ENCODE measurements around the gene NUMA1. TPM values are rescaled to one million over a fixed set of nuclear protein-coding genes. Genes with fewer than 3 reads are reported as not detected.
A peak's percentile ranks its signal among the peaks of the same experiment; 100 is the strongest.

NUMA1 gene
- total and polyA plus RNA-seq, 9 of the 15 experiments (the other 6 are each of a cell fraction or from before 2014, with no cell fraction given) = 4.1 to 104 (median 51.2) TPM

DNA sequence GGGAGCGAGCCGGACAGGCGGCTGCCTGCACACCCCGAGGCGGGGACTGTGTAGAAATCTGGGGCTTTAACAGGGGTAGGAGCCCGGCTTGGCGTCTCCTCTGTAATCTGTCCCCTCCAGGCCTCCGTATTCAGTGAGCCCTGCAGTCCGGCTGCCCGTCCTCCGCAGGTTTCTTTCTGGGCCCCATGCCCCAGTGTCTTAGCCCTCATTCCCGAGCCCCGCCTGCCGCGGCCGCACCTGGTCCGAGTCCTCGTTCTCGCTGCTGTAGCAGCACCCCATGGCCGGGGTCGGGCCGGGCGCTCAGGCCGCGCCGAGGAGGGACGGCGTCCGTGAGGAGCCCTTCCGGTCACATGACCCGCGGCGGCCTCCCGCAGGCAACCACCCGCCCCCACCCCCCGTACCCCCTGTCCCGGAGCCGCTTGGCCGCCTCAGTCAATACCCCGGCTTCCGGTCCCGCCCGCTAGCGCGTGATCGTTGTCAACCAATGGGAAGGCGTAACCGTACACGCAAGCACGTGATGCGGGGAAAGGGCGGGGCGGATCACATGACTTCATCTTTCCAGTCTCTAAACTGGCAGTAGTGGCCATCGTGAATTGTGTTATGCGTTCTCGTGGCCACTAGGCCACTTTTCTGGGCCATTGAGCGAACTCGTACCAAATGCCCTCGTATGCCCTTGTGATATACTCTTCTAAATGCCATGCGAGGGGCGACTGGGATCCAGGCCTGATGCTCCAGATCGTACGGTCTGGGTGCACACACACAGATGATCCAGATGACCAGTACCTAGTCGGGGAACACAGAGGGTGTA is 22.8 kb upstream of the NUMA1 start, which contains the start of gene LAMTOR1 (continued):
- TF ChIP-seq, protein P1, sequence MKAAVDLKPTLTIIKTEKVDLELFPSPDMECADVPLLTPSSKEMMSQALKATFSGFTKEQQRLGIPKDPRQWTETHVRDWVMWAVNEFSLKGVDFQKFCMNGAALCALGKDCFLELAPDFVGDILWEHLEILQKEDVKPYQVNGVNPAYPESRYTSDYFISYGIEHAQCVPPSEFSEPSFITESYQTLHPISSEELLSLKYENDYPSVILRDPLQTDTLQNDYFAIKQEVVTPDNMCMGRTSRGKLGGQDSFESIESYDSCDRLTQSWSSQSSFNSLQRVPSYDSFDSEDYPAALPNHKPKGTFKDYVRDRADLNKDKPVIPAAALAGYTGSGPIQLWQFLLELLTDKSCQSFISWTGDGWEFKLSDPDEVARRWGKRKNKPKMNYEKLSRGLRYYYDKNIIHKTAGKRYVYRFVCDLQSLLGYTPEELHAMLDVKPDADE (conservative IDR thresholded peaks at IDR 0.05; ENCODE audit: control insufficient read depth, low read depth, low read length) = peak; percentile 51; the same call in 1 of the 2 replicates
- TF ChIP-seq MCM7 (IDR thresholded peaks at IDR 0.05) (no peak), ZNF589 (CRISPR knock-in tag; IDR thresholded peaks at IDR 0.05; ENCODE audit: low read depth) (peak; percentile 95), ZNF184 (CRISPR knock-in tag; IDR thresholded peaks at IDR 0.05) (no peak), RUNX1 (IDR thresholded peaks at IDR 0.05; ENCODE audit: low read depth) (no peak), ZNF212 (CRISPR knock-in tag; IDR thresholded peaks at IDR 0.05) (no peak), ETV5 (CRISPR knock-in tag; IDR thresholded peaks at IDR 0.05; ENCODE audit: low read depth) (peak; percentile 83), ZEB2 (IDR thresholded peaks at IDR 0.05) (no peak), ZFX (CRISPR knock-in tag; IDR thresholded peaks at IDR 0.05) (peak; percentile 92), MAZ (CRISPR knock-in tag; conservative IDR thresholded peaks at IDR 0.05 in 1 of 2, IDR thresholded peaks at IDR 0.05 in 1 of 2) (peak in 1 of 2 experiments; percentile 73), HCFC1 (IDR thresholded peaks at IDR 0.05; ENCODE audit: low read depth, low read length) (peak; percentile 58), PRPF4 (IDR thresholded peaks at IDR 0.05; ENCODE audit: insufficient read depth, low read depth, low read length, poor library complexity, severe bottlenecking) (no peak), TCFL5 (CRISPR knock-in tag; conservative IDR thresholded peaks at IDR 0.05) (no peak), SMAD3 (CRISPR knock-in tag; conservative IDR thresholded peaks at IDR 0.05) (peak; percentile 83), KLF1 (tag; IDR thresholded peaks at IDR 0.05) (peak; percentile 93)
- TF ChIP-seq, protein P2, sequence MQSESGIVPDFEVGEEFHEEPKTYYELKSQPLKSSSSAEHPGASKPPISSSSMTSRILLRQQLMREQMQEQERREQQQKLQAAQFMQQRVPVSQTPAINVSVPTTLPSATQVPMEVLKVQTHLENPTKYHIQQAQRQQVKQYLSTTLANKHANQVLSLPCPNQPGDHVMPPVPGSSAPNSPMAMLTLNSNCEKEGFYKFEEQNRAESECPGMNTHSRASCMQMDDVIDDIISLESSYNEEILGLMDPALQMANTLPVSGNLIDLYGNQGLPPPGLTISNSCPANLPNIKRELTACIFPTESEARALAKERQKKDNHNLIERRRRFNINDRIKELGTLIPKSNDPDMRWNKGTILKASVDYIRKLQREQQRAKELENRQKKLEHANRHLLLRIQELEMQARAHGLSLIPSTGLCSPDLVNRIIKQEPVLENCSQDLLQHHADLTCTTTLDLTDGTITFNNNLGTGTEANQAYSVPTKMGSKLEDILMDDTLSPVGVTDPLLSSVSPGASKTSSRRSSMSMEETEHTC (IDR thresholded peaks at IDR 0.05) = peak; percentile 90
- TF ChIP-seq, protein P3, sequence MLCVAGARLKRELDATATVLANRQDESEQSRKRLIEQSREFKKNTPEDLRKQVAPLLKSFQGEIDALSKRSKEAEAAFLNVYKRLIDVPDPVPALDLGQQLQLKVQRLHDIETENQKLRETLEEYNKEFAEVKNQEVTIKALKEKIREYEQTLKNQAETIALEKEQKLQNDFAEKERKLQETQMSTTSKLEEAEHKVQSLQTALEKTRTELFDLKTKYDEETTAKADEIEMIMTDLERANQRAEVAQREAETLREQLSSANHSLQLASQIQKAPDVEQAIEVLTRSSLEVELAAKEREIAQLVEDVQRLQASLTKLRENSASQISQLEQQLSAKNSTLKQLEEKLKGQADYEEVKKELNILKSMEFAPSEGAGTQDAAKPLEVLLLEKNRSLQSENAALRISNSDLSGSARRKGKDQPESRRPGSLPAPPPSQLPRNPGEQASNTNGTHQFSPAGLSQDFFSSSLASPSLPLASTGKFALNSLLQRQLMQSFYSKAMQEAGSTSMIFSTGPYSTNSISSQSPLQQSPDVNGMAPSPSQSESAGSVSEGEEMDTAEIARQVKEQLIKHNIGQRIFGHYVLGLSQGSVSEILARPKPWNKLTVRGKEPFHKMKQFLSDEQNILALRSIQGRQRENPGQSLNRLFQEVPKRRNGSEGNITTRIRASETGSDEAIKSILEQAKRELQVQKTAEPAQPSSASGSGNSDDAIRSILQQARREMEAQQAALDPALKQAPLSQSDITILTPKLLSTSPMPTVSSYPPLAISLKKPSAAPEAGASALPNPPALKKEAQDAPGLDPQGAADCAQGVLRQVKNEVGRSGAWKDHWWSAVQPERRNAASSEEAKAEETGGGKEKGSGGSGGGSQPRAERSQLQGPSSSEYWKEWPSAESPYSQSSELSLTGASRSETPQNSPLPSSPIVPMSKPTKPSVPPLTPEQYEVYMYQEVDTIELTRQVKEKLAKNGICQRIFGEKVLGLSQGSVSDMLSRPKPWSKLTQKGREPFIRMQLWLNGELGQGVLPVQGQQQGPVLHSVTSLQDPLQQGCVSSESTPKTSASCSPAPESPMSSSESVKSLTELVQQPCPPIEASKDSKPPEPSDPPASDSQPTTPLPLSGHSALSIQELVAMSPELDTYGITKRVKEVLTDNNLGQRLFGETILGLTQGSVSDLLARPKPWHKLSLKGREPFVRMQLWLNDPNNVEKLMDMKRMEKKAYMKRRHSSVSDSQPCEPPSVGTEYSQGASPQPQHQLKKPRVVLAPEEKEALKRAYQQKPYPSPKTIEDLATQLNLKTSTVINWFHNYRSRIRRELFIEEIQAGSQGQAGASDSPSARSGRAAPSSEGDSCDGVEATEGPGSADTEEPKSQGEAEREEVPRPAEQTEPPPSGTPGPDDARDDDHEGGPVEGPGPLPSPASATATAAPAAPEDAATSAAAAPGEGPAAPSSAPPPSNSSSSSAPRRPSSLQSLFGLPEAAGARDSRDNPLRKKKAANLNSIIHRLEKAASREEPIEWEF (CRISPR knock-in tag; IDR thresholded peaks at IDR 0.05) = peak; percentile 53
- TF ChIP-seq, protein P4, sequence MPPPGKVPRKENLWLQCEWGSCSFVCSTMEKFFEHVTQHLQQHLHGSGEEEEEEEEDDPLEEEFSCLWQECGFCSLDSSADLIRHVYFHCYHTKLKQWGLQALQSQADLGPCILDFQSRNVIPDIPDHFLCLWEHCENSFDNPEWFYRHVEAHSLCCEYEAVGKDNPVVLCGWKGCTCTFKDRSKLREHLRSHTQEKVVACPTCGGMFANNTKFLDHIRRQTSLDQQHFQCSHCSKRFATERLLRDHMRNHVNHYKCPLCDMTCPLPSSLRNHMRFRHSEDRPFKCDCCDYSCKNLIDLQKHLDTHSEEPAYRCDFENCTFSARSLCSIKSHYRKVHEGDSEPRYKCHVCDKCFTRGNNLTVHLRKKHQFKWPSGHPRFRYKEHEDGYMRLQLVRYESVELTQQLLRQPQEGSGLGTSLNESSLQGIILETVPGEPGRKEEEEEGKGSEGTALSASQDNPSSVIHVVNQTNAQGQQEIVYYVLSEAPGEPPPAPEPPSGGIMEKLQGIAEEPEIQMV (tag; conservative IDR thresholded peaks at IDR 0.05; ENCODE audit: low read depth) = no peak

All from K562 (cell line).